Measurements from ENCODE around the gene TM9SF1. TPM values are rescaled to one million over a fixed set of nuclear protein-coding genes. Genes with fewer than 3 reads are reported as not detected.

TM9SF1 gene
- total and polyA plus RNA-seq, 2 of the 4 experiments (the other 2 are of a cell fraction) = 40.4 to 65.6 TPM

GRCh38 chr14:24139272-24139934, 55.8 kb downstream of the TM9SF1 start (continued):
- TF ChIP-seq MAZ (IDR thresholded peaks at IDR 0.05; ENCODE audit: borderline replicate concordance, low read depth, low read length) = no peak

Small RNA genes lying within 50 kb of the gene (microRNA-seq; reads per million reads assigned to microRNA genes)
- gene AL136295.4 (ENCODE audit: insufficient read depth, insufficient read length) (not detected), gene CHMP4A (ENCODE audit: insufficient read depth, insufficient read length) (not detected), gene IPO4 (ENCODE audit: insufficient read depth, insufficient read length) (not detected), gene IRF9 (ENCODE audit: insufficient read depth, insufficient read length) (not detected), gene MDP1 (ENCODE audit: insufficient read depth, insufficient read length) (not detected), gene MIR7703 (ENCODE audit: unreplicated experiment) (not detected), gene RNA5SP383 (ENCODE audit: insufficient read depth, insufficient read length) (not detected)

Small RNA genes lying within 50 kb of the gene (small RNA-seq; reads per million reads assigned to genes)
- gene AL136295.4 (0 to 0.41 (median 0) reads per million in 5 experiments), gene CHMP4A (0 to 0.04 (median 0) reads per million in 5 experiments), gene IPO4 (0 to 0.04 (median 0) reads per million in 5 experiments), gene IRF9 (0 to 0.14 (median 0) reads per million in 5 experiments), gene MDP1 (0 reads per million in 5 experiments), gene RNA5SP383 (0 to 25.3 (median 1.1) reads per million in 5 experiments)

Other genes starting within 250 kb of the TM9SF1 start
Only the 30 nearest of the 35 such genes appear.
- under 0.01 TPM in 1 of 2 replicates, not detected in the other for gene CARMIL3, start 143.4 kb downstream of the TM9SF1 start, total RNA-seq (2012; rRNA removed)
- gene CARMIL3, start 143.4 kb downstream of the TM9SF1 start, polyA plus RNA-seq (2012; rRNA removed) = 0.03 TPM in 1 of 2 replicates, not detected in the other
- gene CPNE6, start 123.9 kb downstream of the TM9SF1 start, total RNA-seq (2012; rRNA removed) = not detected in 2 replicates
- not detected in 2 replicates for gene CPNE6, start 123.9 kb downstream of the TM9SF1 start, polyA plus RNA-seq (2012; rRNA removed)
- gene PCK2, start 101.1 kb downstream of the TM9SF1 start, total RNA-seq (2012; rRNA removed) = 11.1 and 13.4 TPM in 2 replicates
- gene PCK2, start 101.1 kb downstream of the TM9SF1 start, polyA plus RNA-seq (2012; rRNA removed) = 23.9 and 29.4 TPM in 2 replicates
- 46.7 and 52.0 TPM in 2 replicates for gene DCAF11, start 80.7 kb downstream of the TM9SF1 start, total RNA-seq (2012; rRNA removed)
- gene DCAF11, start 80.7 kb downstream of the TM9SF1 start, polyA plus RNA-seq (2012; rRNA removed) = 19.0 and 21.0 TPM in 2 replicates
- gene NRL, start 80.5 kb downstream of the TM9SF1 start, total RNA-seq (2012; rRNA removed) = 0.18 and 0.28 TPM in 2 replicates
- gene NRL, start 80.5 kb downstream of the TM9SF1 start, polyA plus RNA-seq (2012; rRNA removed) = 0.70 and 0.85 TPM in 2 replicates
- gene FITM1, start 64.8 kb downstream of the TM9SF1 start, total RNA-seq (2012; rRNA removed) = not detected in 2 replicates
- not detected in 2 replicates for gene FITM1, start 64.8 kb downstream of the TM9SF1 start, polyA plus RNA-seq (2012; rRNA removed)
- 42.8 and 55.3 TPM in 2 replicates for gene PSME1, start 59.2 kb downstream of the TM9SF1 start, total RNA-seq (2012; rRNA removed)
- gene PSME1, start 59.2 kb downstream of the TM9SF1 start, polyA plus RNA-seq (2012; rRNA removed) = 97.9 and 106 TPM in 2 replicates
- 15.0 and 15.1 TPM in 2 replicates for gene EMC9, start 53.9 kb downstream of the TM9SF1 start, total RNA-seq (2012; rRNA removed)
- gene EMC9, start 53.9 kb downstream of the TM9SF1 start, polyA plus RNA-seq (2012; rRNA removed) = 19.2 and 21.6 TPM in 2 replicates
- 92.2 and 104 TPM in 2 replicates for gene PSME2, start 48.8 kb downstream of the TM9SF1 start, total RNA-seq (2012; rRNA removed)
- gene PSME2, start 48.8 kb downstream of the TM9SF1 start, polyA plus RNA-seq (2012; rRNA removed) = 141 and 171 TPM in 2 replicates
- gene RNF31, start 47.9 kb downstream of the TM9SF1 start, total RNA-seq (2012; rRNA removed) = 26.1 and 37.5 TPM in 2 replicates
- gene RNF31, start 47.9 kb downstream of the TM9SF1 start, polyA plus RNA-seq (2012; rRNA removed) = 28.9 and 31.6 TPM in 2 replicates
- gene IRF9, start 34.2 kb downstream of the TM9SF1 start, total RNA-seq (2012; rRNA removed) = 29.7 and 34.6 TPM in 2 replicates
- 23.2 and 25.6 TPM in 2 replicates for gene IRF9, start 34.2 kb downstream of the TM9SF1 start, polyA plus RNA-seq (2012; rRNA removed)
- 0.36 and 0.56 TPM in 2 replicates for gene REC8, start 23.4 kb downstream of the TM9SF1 start, total RNA-seq (2012; rRNA removed)
- 3.5 and 3.6 TPM in 2 replicates for gene REC8, start 23.4 kb downstream of the TM9SF1 start, polyA plus RNA-seq (2012; rRNA removed)
- gene IPO4, start 6.6 kb downstream of the TM9SF1 start, total RNA-seq (2012; rRNA removed) = 36.7 and 37.6 TPM in 2 replicates
- gene IPO4, start 6.6 kb downstream of the TM9SF1 start, polyA plus RNA-seq (2012; rRNA removed) = 39.4 and 39.9 TPM in 2 replicates
- gene TSSK4, start 10.3 kb upstream of the TM9SF1 start, total RNA-seq (2012; rRNA removed) = under 0.01 TPM in 1 of 2 replicates, not detected in the other
- 0.07 TPM in 1 of 2 replicates, not detected in the other for gene TSSK4, start 10.3 kb upstream of the TM9SF1 start, polyA plus RNA-seq (2012; rRNA removed)
- gene CHMP4A, start 18.0 kb upstream of the TM9SF1 start, total RNA-seq (2012; rRNA removed) = 22.0 and 31.7 TPM in 2 replicates
- 63.8 and 66.4 TPM in 2 replicates for gene CHMP4A, start 18.0 kb upstream of the TM9SF1 start, polyA plus RNA-seq (2012; rRNA removed)
- 15.1 and 16.7 TPM in 2 replicates for gene MDP1, start 20.6 kb upstream of the TM9SF1 start, total RNA-seq (2012; rRNA removed)
- gene MDP1, start 20.6 kb upstream of the TM9SF1 start, polyA plus RNA-seq (2012; rRNA removed) = 16.7 and 17.8 TPM in 2 replicates
- gene NEDD8, start 36.9 kb upstream of the TM9SF1 start, total RNA-seq (2012; rRNA removed) = 167 and 224 TPM in 2 replicates
- gene NEDD8, start 36.9 kb upstream of the TM9SF1 start, polyA plus RNA-seq (2012; rRNA removed) = 375 and 393 TPM in 2 replicates
- gene GMPR2, start 37.5 kb upstream of the TM9SF1 start, total RNA-seq (2012; rRNA removed) = 56.1 and 92.5 TPM in 2 replicates
- 63.7 and 65.7 TPM in 2 replicates for gene GMPR2, start 37.5 kb upstream of the TM9SF1 start, polyA plus RNA-seq (2012; rRNA removed)
- gene TINF2, start 47.2 kb upstream of the TM9SF1 start, total RNA-seq (2012; rRNA removed) = 21.1 and 26.9 TPM in 2 replicates
- gene TINF2, start 47.2 kb upstream of the TM9SF1 start, polyA plus RNA-seq (2012; rRNA removed) = 30.0 and 33.0 TPM in 2 replicates
- gene TGM1, start 67.7 kb upstream of the TM9SF1 start, total RNA-seq (2012; rRNA removed) = 0.56 and 0.72 TPM in 2 replicates
- 2.7 and 3.3 TPM in 2 replicates for gene TGM1, start 67.7 kb upstream of the TM9SF1 start, polyA plus RNA-seq (2012; rRNA removed)
- 25.6 and 27.2 TPM in 2 replicates for gene RABGGTA, start 76.2 kb upstream of the TM9SF1 start, total RNA-seq (2012; rRNA removed)
- 55.6 and 64.0 TPM in 2 replicates for gene RABGGTA, start 76.2 kb upstream of the TM9SF1 start, polyA plus RNA-seq (2012; rRNA removed)
- gene DHRS1, start 104.3 kb upstream of the TM9SF1 start, total RNA-seq (2012; rRNA removed) = 13.1 and 15.8 TPM in 2 replicates
- gene DHRS1, start 104.3 kb upstream of the TM9SF1 start, polyA plus RNA-seq (2012; rRNA removed) = 34.7 and 38.6 TPM in 2 replicates
- 22.5 and 25.8 TPM in 2 replicates for gene NOP9, start 104.4 kb upstream of the TM9SF1 start, total RNA-seq (2012; rRNA removed)
- gene NOP9, start 104.4 kb upstream of the TM9SF1 start, polyA plus RNA-seq (2012; rRNA removed) = 11.7 and 11.8 TPM in 2 replicates
- under 0.01 TPM in 2 replicates for gene CIDEB, start 112.5 kb upstream of the TM9SF1 start, total RNA-seq (2012; rRNA removed)
- gene CIDEB, start 112.5 kb upstream of the TM9SF1 start, polyA plus RNA-seq (2012; rRNA removed) = 0.19 TPM in 2 replicates
- gene LTB4R2, start 114.7 kb upstream of the TM9SF1 start, total RNA-seq (2012; rRNA removed) = 0.56 and 0.72 TPM in 2 replicates
- gene LTB4R2, start 114.7 kb upstream of the TM9SF1 start, polyA plus RNA-seq (2012; rRNA removed) = 1.7 and 2.0 TPM in 2 replicates
- gene LTB4R, start 116.1 kb upstream of the TM9SF1 start, total RNA-seq (2012; rRNA removed) = 0.18 and 0.28 TPM in 2 replicates
- 2.3 TPM in 2 replicates for gene LTB4R, start 116.1 kb upstream of the TM9SF1 start, polyA plus RNA-seq (2012; rRNA removed)
- gene ADCY4, start 139.6 kb upstream of the TM9SF1 start, total RNA-seq (2012; rRNA removed) = not detected in 2 replicates
- gene ADCY4, start 139.6 kb upstream of the TM9SF1 start, polyA plus RNA-seq (2012; rRNA removed) = 0.04 TPM in 1 of 2 replicates, not detected in the other
- gene RIPK3, start 144.6 kb upstream of the TM9SF1 start, total RNA-seq (2012; rRNA removed) = not detected in 2 replicates
- 0.09 TPM in 1 of 2 replicates, not detected in the other for gene RIPK3, start 144.6 kb upstream of the TM9SF1 start, polyA plus RNA-seq (2012; rRNA removed)
- 13.6 and 15.6 TPM in 2 replicates for gene NFATC4, start 172.7 kb upstream of the TM9SF1 start, total RNA-seq (2012; rRNA removed)
- gene NFATC4, start 172.7 kb upstream of the TM9SF1 start, polyA plus RNA-seq (2012; rRNA removed) = 35.8 and 38.4 TPM in 2 replicates
- gene NYNRIN, start 203.6 kb upstream of the TM9SF1 start, total RNA-seq (2012; rRNA removed) = 1.7 and 2.2 TPM in 2 replicates
- gene NYNRIN, start 203.6 kb upstream of the TM9SF1 start, polyA plus RNA-seq (2012; rRNA removed) = 5.3 and 5.4 TPM in 2 replicates